H1 (cell line): ENCODE measurements around the gene BABAM2. TPM values are rescaled to one million over a fixed set of nuclear protein-coding genes. Genes with fewer than 3 reads are reported as not detected.

Experiments
- CBX8 ChIP-seq: fragments of 300-800, 300-1000 bp; sonication (generic); IDR thresholded peaks from 2 replicates; pipeline ENCODE4 v1.7.1; 2016; ENCODE audit warnings: low read depth, low read length, borderline replicate concordance
- CHD7 ChIP-seq: fragments of 300-600 bp; sonication (generic); IDR thresholded peaks from 2 replicates; pipeline ENCODE4 v1.7.1; 2012; ENCODE audit warnings: low read length, moderate library complexity, mild to moderate bottlenecking, inconsistent platforms; ENCODE audit not compliant: insufficient replicate concordance
- GABPA ChIP-seq: IDR thresholded peaks from 2 replicates; pipeline ENCODE4 v1.6.1; 2011; ENCODE audit warnings: mild to moderate bottlenecking, low read length, moderate library complexity, borderline replicate concordance; ENCODE audit not compliant: insufficient read depth
- HDAC2 ChIP-seq, 2 experiments: fragments of 300-600 bp in 1 of 2; sonication (generic) in 1 of 2; IDR thresholded peaks; 2 replicates each; pipeline ENCODE4 v1.6.1; 2011 to 2012; ENCODE audit warnings: low read depth in 2 of 2, low read length in 2 of 2, mild to moderate bottlenecking in 2 of 2, moderate library complexity in 2 of 2, borderline replicate concordance in 1 of 2, inconsistent platforms in 1 of 2
- NANOG ChIP-seq: IDR thresholded peaks from 2 replicates; pipeline ENCODE4 v1.6.1; 2011; ENCODE audit warnings: low read length, low read depth, mild to moderate bottlenecking, inconsistent platforms; ENCODE audit not compliant: insufficient read depth, poor library complexity, severe bottlenecking
- NRF1 ChIP-seq: IDR thresholded peaks from 2 replicates; pipeline ENCODE4 v1.6.1; 2011; ENCODE audit warnings: mild to moderate bottlenecking, low read depth, low read length, improper control_type of control experiment
- POLR2AphosphoS5 ChIP-seq: IDR thresholded peaks from 2 replicates; pipeline ENCODE4 v1.6.1; 2011; ENCODE audit warnings: low read depth, low read length
- RFX5 ChIP-seq: IDR thresholded peaks from 2 replicates; pipeline ENCODE4 v1.6.1; 2011; ENCODE audit warnings: low read depth, low read length, improper control_type of control experiment, borderline replicate concordance
- SP1 ChIP-seq: IDR thresholded peaks from 2 replicates; pipeline ENCODE4 v1.6.1; 2011; ENCODE audit warnings: low read depth, low read length
- USF2 ChIP-seq: IDR thresholded peaks from 2 replicates; pipeline ENCODE4 v1.6.1; 2011; ENCODE audit warnings: low read length, improper control_type of control experiment
- YY1 ChIP-seq: IDR thresholded peaks from 2 replicates; pipeline ENCODE4 v1.6.1; 2011; ENCODE audit warnings: low read depth, mild to moderate bottlenecking, low read length
- polyA plus RNA-seq, 7 experiments: library from polyadenylated mRNA; depleted of rRNA in 3 of 7; stranded (reverse) in 5 of 7; unstranded in 2 of 7; fragments of >200 nt in 5 of 7; fragments of 200-250 nt in 2 of 7; gene quantifications; 1 replicate in 5 of 7; 2 replicates in 1 of 7; 4 replicates in 1 of 7; pipeline versions ENCODE4 v1.2.1 to v1.2.3, GENCODE V29; 2011 to 2013; ENCODE audit warnings: missing spikeins in 2 of 7, mixed read lengths in 2 of 7
- total RNA-seq: library from RNA; stranded (reverse); fragmentation: NEBNext Ultra II Directional; extraction: Animal tissue kit (Norgen Biotek cat#: 25700); gene quantifications from 2 replicates; pipeline ENCODE4 v1.2.1, GENCODE V29; 2021

BABAM2 gene
- total and polyA plus RNA-seq, 2 of the 8 experiments (the other 6 are each of a cell fraction or from before 2014, with no cell fraction given) = 15.8 to 20.9 TPM

- TF ChIP-seq CHD7 (no peak), YY1 (no peak), POLR2AphosphoS5 (no peak), NANOG (no peak), SP1 (no peak), USF2 (no peak), GABPA (no peak), CBX8 (no peak), HDAC2 (IDR thresholded peaks at IDR 0.05; ENCODE audit: borderline replicate concordance in 1 of 2, low read depth in 2 of 2, low read length in 2 of 2) (no peak), NRF1 (no peak), RFX5 (no peak)
These were observed 272.0 kb downstream of the BABAM2 start (continued) for GRCh38 chr2:28162564-28162963.
